Measurements from ENCODE around the gene PTPN20.

PTPN20 gene

GRCh38 chr10:47037654-47038425, 126.6 kb downstream of the PTPN20 start:
- H3F3A ChIP-seq (ENCODE audit: control insufficient read depth, insufficient read depth), result no peaks in the 10 kb centered on the region
- no peak for TF ChIP-seq EZH2phosphoT487 (IDR thresholded peaks at IDR 0.05; ENCODE audit: borderline replicate concordance, low read length)
- TF ChIP-seq, protein P1, sequence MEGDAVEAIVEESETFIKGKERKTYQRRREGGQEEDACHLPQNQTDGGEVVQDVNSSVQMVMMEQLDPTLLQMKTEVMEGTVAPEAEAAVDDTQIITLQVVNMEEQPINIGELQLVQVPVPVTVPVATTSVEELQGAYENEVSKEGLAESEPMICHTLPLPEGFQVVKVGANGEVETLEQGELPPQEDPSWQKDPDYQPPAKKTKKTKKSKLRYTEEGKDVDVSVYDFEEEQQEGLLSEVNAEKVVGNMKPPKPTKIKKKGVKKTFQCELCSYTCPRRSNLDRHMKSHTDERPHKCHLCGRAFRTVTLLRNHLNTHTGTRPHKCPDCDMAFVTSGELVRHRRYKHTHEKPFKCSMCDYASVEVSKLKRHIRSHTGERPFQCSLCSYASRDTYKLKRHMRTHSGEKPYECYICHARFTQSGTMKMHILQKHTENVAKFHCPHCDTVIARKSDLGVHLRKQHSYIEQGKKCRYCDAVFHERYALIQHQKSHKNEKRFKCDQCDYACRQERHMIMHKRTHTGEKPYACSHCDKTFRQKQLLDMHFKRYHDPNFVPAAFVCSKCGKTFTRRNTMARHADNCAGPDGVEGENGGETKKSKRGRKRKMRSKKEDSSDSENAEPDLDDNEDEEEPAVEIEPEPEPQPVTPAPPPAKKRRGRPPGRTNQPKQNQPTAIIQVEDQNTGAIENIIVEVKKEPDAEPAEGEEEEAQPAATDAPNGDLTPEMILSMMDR (IDR thresholded peaks at IDR 0.05; ENCODE audit: low read depth, low read length, poor library complexity, severe bottlenecking), result no peak
- H3K27me3 ChIP-seq (ENCODE audit: control insufficient read depth, low read length), result no peaks in the 10 kb centered on the region
- H3K27ac ChIP-seq (ENCODE audit: low read depth, low read length), result no peak overlapping the region
- no peak overlapping the region for H3K4me3 ChIP-seq (ENCODE audit: low read length)
- H3K4me2 ChIP-seq (ENCODE audit: low read length), result no peak overlapping the region
- no peaks in the 10 kb centered on the region for H3K79me2 ChIP-seq (ENCODE audit: control insufficient read depth, low read length)
- H3K36me3 ChIP-seq (ENCODE audit: control insufficient read depth, low read length), result no peaks in the 10 kb centered on the region
- H3K4me1 ChIP-seq (ENCODE audit: control insufficient read depth, low read length), result no peaks in the 10 kb centered on the region
- H3K9me3 ChIP-seq (ENCODE audit: control insufficient read depth, insufficient read depth, low read length), result no peaks in the 10 kb centered on the region
- no peaks in the 10 kb centered on the region for H3K9me2 ChIP-seq (replicated peaks; ENCODE audit: control insufficient read depth, low read length)
- no peaks in the 10 kb centered on the region for H4K20me1 ChIP-seq (ENCODE audit: control insufficient read depth, insufficient read depth, low read depth, low read length)

GRCh38 chr10:47038881-47039561, 127.8 kb downstream of the PTPN20 start:
- H3K79me2 ChIP-seq (ENCODE audit: control insufficient read depth, low read length), result no peaks in the 10 kb centered on the region
- no peak overlapping the region for H3K27ac ChIP-seq (ENCODE audit: low read depth, low read length)
- no peak for TF ChIP-seq EZH2phosphoT487 (IDR thresholded peaks at IDR 0.05; ENCODE audit: borderline replicate concordance, low read length)
- TF ChIP-seq, protein P1 (IDR thresholded peaks at IDR 0.05; ENCODE audit: low read depth, low read length, poor library complexity, severe bottlenecking), result no peak
- no peaks in the 10 kb centered on the region for H3K9me3 ChIP-seq (ENCODE audit: control insufficient read depth, insufficient read depth, low read length)
- H4K20me1 ChIP-seq (ENCODE audit: control insufficient read depth, insufficient read depth, low read depth, low read length), result no peaks in the 10 kb centered on the region
- no peaks in the 10 kb centered on the region for H3K4me1 ChIP-seq (ENCODE audit: control insufficient read depth, low read length)
- H3K27me3 ChIP-seq (ENCODE audit: control insufficient read depth, low read length), result no peaks in the 10 kb centered on the region
- no peak overlapping the region for H3K4me2 ChIP-seq (ENCODE audit: low read length)
- no peak overlapping the region for H3K4me3 ChIP-seq (ENCODE audit: low read length)
- H3K9me2 ChIP-seq (replicated peaks; ENCODE audit: control insufficient read depth, low read length), result no peaks in the 10 kb centered on the region
- H3F3A ChIP-seq (ENCODE audit: control insufficient read depth, insufficient read depth), result no peaks in the 10 kb centered on the region
- H3K36me3 ChIP-seq (ENCODE audit: control insufficient read depth, low read length), result no peaks in the 10 kb centered on the region

GRCh38 chr10:47039562-47039913, 128.3 kb downstream of the PTPN20 start:
- no peak overlapping the region for H3K4me3 ChIP-seq (ENCODE audit: low read length)
- H3K9me3 ChIP-seq (ENCODE audit: control insufficient read depth, insufficient read depth, low read length), result no peaks in the 10 kb centered on the region
- no peaks in the 10 kb centered on the region for H4K20me1 ChIP-seq (ENCODE audit: control insufficient read depth, insufficient read depth, low read depth, low read length)
- no peaks in the 10 kb centered on the region for H3K9me2 ChIP-seq (replicated peaks; ENCODE audit: control insufficient read depth, low read length)
- TF ChIP-seq, protein P1 (IDR thresholded peaks at IDR 0.05; ENCODE audit: low read depth, low read length, poor library complexity, severe bottlenecking), result no peak
- TF ChIP-seq EZH2phosphoT487 (IDR thresholded peaks at IDR 0.05; ENCODE audit: borderline replicate concordance, low read length), result no peak
- H3K27me3 ChIP-seq (ENCODE audit: control insufficient read depth, low read length), result no peaks in the 10 kb centered on the region
- no peaks in the 10 kb centered on the region for H3F3A ChIP-seq (ENCODE audit: control insufficient read depth, insufficient read depth)
- H3K4me1 ChIP-seq (ENCODE audit: control insufficient read depth, low read length), result no peaks in the 10 kb centered on the region
- no peak overlapping the region for H3K4me2 ChIP-seq (ENCODE audit: low read length)
- no peaks in the 10 kb centered on the region for H3K36me3 ChIP-seq (ENCODE audit: control insufficient read depth, low read length)
- H3K27ac ChIP-seq (ENCODE audit: low read depth, low read length), result no peak overlapping the region
- H3K79me2 ChIP-seq (ENCODE audit: control insufficient read depth, low read length), result no peaks in the 10 kb centered on the region
